Activated CD4-positive, alpha-beta T cell treated with anti-CD3 and anti-CD28 coated beads for 36 hours (primary cell): ENCODE results near the gene AAR2. TPM values are rescaled to one million over a fixed set of nuclear protein-coding genes. Genes with fewer than 3 reads are reported as not detected.

Experiments used
- ATAC-seq: fragments of 200-7000 bp; cut with Tn5 transposase; one replicate; pipeline ENCODE4 v1.10.0; 2021; ENCODE audit warnings: mild to moderate bottlenecking, moderate library complexity
- CTCF ChIA-PET: fragments of 350-600 bp; sonication (Branson Sonifier 250); formaldehyde crosslinking; loops from one replicate; lab custom pipeline; 2021; ENCODE audit warnings: antibody characterized with exemption; lab: Charles Lee
- POLR2A ChIA-PET: fragments of 350-600 bp; sonication (Branson Sonifier 250); formaldehyde crosslinking; loops from one replicate; lab custom pipeline; 2021; ENCODE audit warnings: antibody characterized with exemption, inconsistent platforms; lab: Charles Lee
- DNase-seq: peaks from one replicate; pipeline ENCODE4 v3.0.0-alpha.2; 2020
- H3K27ac Mint-ChIP-seq: one replicate; pipeline ENCODE4 v1.8.0; 2021; ENCODE audit warnings: mixed read lengths
- H3K27me3 Mint-ChIP-seq: one replicate; pipeline ENCODE4 v1.8.0; 2021; ENCODE audit warnings: mixed read lengths
- H3K36me3 Mint-ChIP-seq: one replicate; pipeline ENCODE4 v1.8.0; 2021; ENCODE audit warnings: low read depth, mixed read lengths
- H3K4me1 Mint-ChIP-seq: one replicate; pipeline ENCODE4 v1.8.0; 2021; ENCODE audit warnings: mixed read lengths
- H3K4me3 Mint-ChIP-seq: one replicate; pipeline ENCODE4 v1.8.0; 2021; ENCODE audit warnings: mild to moderate bottlenecking, moderate library complexity, mixed read lengths
- H3K9me3 Mint-ChIP-seq: one replicate; pipeline ENCODE4 v1.8.0; 2021; ENCODE audit warnings: low read depth, mixed read lengths
- intact Hi-C, 2 experiments: fragments of 100-400 bp; cut with DNase I in 1 of 2; cut with micrococcal nuclease in 1 of 2; formaldehyde crosslinking; loops; one replicate each; pipeline versions ENCODE4 v1.14.2 to v1.15.1; 2022 to 2024; cut with DNase I, micrococcal nuclease
- total RNA-seq, 2 experiments: library from RNA; stranded (reverse); gene quantifications; one replicate each; pipeline ENCODE4 v1.2.3, GENCODE V29; 2021

Gene AAR2, protein sequence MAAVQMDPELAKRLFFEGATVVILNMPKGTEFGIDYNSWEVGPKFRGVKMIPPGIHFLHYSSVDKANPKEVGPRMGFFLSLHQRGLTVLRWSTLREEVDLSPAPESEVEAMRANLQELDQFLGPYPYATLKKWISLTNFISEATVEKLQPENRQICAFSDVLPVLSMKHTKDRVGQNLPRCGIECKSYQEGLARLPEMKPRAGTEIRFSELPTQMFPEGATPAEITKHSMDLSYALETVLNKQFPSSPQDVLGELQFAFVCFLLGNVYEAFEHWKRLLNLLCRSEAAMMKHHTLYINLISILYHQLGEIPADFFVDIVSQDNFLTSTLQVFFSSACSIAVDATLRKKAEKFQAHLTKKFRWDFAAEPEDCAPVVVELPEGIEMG
- total RNA-seq: 10 to 100 TPM; 18.7 to 20.7 TPM

DNA sequence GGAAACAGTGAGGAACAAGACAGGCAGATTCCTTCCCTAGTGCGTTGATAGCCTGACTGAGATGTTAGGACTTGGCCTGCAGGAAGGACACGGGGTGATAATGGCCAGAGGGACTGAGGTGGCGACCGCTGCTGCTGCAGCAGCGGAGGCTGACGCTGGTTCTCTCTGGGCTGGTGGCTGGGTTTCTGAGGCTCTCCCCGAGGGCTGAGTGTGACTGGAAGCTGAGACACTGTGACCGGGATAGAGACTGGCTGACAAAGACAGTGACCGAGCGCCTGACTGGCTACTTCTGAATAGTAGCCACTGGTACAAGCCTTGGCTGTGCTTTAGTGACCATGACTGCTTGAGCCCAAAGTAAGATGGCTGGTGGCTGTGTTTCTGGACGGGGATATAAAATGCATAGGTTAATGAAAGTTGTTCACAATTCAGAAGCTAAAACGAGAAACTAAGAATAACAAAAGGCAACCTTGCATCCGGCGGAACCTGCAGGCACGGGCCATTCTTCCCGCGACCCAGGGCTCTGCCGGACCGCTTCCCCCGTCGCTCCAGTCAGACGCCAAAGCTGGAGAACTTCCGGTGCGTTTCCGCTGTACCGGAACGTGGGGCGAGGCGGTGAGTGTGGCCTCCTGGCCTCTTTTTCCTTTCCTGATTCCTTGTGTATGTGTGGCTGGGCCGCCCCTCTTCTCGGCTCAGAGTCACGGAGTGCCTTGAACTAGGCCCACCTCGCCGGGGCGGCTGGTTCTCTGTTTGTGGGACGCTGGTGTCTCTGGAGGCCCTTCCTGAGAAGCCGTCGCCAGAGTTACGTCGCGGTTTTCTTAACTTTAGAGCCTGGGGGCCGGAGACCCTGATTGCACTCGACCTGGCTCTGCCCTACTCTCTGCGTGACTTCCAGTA lies at the start of gene AAR2:
AAR2 (plus strand) TSS at position 587 of the 894 bp plus-strand sequence. CDS start 3,391 bp downstream, outside the sequence.
- Mint-ChIP-seq H3K4me1 (peaks cover 32% of the 10 kb centered on the region), H3K4me3 (peak within 1 kb of the TSS; percentile 78), H3K27ac (peak within 1 kb of the TSS; percentile 81), H3K36me3 (peaks cover 31% of the 10 kb centered on the region), H3K27me3 (no peaks in the 10 kb centered on the region), H3K9me3 (no peaks in the 10 kb centered on the region)
- ChIA-PET CTCF (interaction anchor here (1.0 to 2.3 kb wide), 3 partner anchors 10 to 203 kb away, joined by 3 to 8 read pairs (median 5); no protein-coding TSS in a partner anchor), POLR2A (interaction anchor here (0.6 to 1.1 kb wide), 2 partner anchors 123 to 236 kb away, joined by 3 to 4 read pairs; no protein-coding TSS in a partner anchor)
- intact Hi-C loops: loop anchor here in 1 of 2 experiments (1.0 to 5.0 kb wide), 6 partner anchors 186 to 824 kb away; partner anchors contain the start of genes DSN1, ERGIC3, SCAND1 and UQCC1
- peak; percentile 99 for ATAC-seq
- peak; percentile 91 for DNase-seq

DNA sequence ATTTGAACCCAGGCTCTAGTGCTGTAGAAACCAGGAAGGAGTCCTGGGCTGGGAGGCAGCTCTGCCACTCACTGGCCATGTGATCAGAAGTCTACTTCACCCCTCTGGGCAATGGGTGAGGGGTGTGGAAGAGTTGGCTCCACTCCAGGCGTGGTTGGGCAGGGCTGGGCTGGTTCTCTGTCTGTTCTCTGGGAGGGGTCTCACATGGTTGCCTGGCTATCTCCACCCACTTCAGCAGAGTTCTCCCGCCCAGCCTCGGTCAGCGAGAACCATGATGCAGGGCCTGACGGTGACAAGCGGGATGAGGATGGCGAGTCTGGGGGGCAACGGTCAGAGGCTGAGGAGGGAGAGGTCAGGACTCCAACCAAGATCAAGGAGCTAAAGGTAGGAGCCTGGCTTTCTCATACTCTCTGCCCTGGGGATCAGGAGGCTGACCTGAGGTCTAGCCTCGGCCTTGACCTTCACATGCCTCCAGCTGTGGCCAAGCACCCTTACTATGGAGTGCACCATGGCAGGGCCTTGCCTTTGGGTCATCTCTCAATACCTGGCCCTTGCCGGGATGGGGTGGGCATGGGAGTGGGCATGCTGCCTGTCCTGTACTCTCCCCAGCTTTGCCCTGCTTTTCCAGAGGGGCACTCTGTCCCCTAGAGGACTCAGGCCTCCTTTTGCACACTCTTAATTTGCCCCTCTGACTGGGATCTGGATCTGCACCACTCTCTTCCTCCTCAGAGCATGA lies 42.1 kb upstream of the AAR2 start:
- intact Hi-C loops: no loop called here
- ATAC-seq (no peak), DNase-seq (no peak)
- no peak overlapping the region for H3K27ac Mint-ChIP-seq
- H3K27me3 Mint-ChIP-seq: peaks cover 2% of the 10 kb centered on the region
- POLR2A ChIA-PET: no interaction called here
- no peak overlapping the region for H3K4me3 Mint-ChIP-seq
- no peaks in the 10 kb centered on the region for H3K36me3 Mint-ChIP-seq
- CTCF ChIA-PET: interaction anchor here (0.7 to 2.2 kb wide), 3 partner anchors 9 to 268 kb away, joined by 3 to 10 read pairs (median 5); no protein-coding TSS in a partner anchor
- H3K4me1 Mint-ChIP-seq: no peaks in the 10 kb centered on the region
- no peaks in the 10 kb centered on the region for H3K9me3 Mint-ChIP-seq

DNA sequence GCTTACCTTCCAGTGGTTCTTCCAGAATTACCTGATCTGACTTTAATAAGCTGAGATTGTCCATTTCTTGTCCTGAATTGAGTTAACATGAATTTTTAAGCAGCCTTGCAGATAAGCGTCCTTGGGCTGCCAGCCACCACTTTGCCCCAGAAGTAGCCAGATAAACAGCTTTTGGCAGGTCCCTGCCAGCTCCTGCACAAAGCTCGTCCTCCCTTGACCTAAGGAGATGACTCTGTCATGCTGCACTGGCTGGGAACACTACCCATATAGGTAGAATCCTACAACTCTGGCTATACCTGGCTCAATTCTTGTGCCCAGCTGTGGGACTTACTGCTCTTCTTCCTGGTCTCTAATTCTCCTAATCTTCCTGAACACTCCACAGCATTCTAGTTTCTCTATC lies 39.6 kb upstream of the AAR2 start:
- Mint-ChIP-seq H3K36me3 (no peaks in the 10 kb centered on the region), H3K4me3 (no peak overlapping the region), H3K9me3 (no peaks in the 10 kb centered on the region), H3K27ac (no peak overlapping the region), H3K27me3 (peaks cover 2% of the 10 kb centered on the region), H3K4me1 (no peaks in the 10 kb centered on the region)
- intact Hi-C loops: no loop called here
- ChIA-PET CTCF (interaction anchor here (0.8 to 1.7 kb wide), 3 partner anchors 41 to 204 kb away, joined by 3 read pairs; no protein-coding TSS in a partner anchor), POLR2A (no interaction called here)
- ATAC-seq (no peak), DNase-seq (no peak)

DNA sequence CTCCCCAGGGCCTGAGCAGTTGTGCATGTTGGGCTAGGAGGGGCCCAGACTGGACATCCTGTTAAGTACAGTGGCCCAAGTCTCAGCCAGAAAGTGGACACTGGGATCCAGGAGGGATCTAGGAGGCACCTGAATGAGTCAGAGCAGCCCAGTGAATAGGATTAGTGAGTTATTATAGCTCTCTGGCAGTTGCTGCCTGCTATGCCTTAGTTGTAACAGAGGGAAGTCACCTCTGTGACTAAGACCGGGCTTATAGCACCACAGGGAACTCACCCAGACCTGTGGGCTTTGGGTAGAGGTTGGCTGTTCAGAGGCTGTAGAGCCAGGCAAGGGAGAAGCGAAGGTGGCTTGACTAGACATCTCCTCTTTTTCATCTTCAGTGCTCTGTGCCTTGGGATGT lies 39.0 kb upstream of the AAR2 start:
- no peaks in the 10 kb centered on the region for H3K4me1 Mint-ChIP-seq
- POLR2A ChIA-PET: no interaction called here
- CTCF ChIA-PET: interaction anchor here (0.9 to 1.7 kb wide), 2 partner anchors 41 to 100 kb away, joined by 3 read pairs; no protein-coding TSS in a partner anchor
- DNase-seq (no peak), ATAC-seq (no peak)
- intact Hi-C loops: no loop called here
- H3K9me3 Mint-ChIP-seq: no peaks in the 10 kb centered on the region
- peaks cover 2% of the 10 kb centered on the region for H3K27me3 Mint-ChIP-seq
- H3K27ac Mint-ChIP-seq: no peak overlapping the region
- no peak overlapping the region for H3K4me3 Mint-ChIP-seq
- no peaks in the 10 kb centered on the region for H3K36me3 Mint-ChIP-seq

DNA sequence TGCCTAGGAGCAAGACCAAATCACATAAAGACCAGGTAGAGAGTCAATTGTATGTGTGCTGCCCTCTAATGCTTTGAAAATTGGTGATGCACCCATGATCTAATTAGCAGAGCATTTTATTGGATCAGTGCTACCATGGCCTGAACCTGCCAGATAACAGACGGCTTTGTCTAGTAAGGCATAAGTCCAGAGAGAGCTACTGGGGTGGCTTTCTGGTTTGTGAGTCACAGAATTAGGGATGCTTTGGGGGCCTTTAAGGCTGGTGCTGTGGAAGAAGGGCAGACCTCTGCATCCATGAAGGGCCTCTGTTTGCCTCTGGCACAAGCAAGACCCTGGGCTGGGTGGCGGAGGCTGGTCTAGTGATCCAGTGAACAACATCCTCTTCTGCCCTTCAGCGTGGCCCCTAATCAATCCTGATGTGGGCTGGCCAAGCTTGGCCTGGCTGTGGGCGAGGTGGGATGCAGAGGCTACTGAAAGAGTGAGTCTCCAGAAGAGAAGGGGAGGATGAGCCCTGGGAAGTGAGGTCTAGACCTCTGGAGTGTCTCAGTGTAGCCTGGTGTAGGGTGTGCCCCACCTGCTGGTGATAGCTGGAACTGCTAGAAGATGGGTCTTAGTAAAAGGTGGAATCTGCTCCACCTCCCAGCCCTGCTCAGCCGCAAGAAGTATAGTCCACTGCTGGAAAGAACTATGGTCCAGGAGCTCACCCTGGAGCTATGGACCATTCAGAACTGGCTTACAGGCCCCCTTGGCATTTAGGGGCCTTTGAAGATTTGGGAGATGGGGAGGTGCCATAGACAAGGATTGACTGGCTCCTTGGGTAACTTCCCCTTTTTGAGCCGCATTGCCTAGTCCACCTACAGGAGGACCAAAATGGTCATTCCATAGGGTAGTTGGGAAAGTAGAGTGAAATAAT lies 36.7 kb upstream of the AAR2 start:
- intact Hi-C loops: loop anchor here (1.0 to 10.0 kb wide), 4 partner anchors 43 to 685 kb away; no protein-coding TSS in a partner anchor
- H3K9me3 Mint-ChIP-seq: no peaks in the 10 kb centered on the region
- H3K27ac Mint-ChIP-seq: no peak overlapping the region
- no peak overlapping the region for H3K4me3 Mint-ChIP-seq
- ChIA-PET POLR2A (no interaction called here), CTCF (interaction anchor here (0.6 to 2.4 kb wide), 29 partner anchors 10 to 1677 kb away, joined by 3 to 12 read pairs (median 4); no protein-coding TSS in a partner anchor)
- ATAC-seq: peak; percentile 81
- H3K27me3 Mint-ChIP-seq: peaks cover 4% of the 10 kb centered on the region
- peak; percentile 87 for DNase-seq
- H3K4me1 Mint-ChIP-seq: peaks cover 4% of the 10 kb centered on the region
- no peaks in the 10 kb centered on the region for H3K36me3 Mint-ChIP-seq

DNA sequence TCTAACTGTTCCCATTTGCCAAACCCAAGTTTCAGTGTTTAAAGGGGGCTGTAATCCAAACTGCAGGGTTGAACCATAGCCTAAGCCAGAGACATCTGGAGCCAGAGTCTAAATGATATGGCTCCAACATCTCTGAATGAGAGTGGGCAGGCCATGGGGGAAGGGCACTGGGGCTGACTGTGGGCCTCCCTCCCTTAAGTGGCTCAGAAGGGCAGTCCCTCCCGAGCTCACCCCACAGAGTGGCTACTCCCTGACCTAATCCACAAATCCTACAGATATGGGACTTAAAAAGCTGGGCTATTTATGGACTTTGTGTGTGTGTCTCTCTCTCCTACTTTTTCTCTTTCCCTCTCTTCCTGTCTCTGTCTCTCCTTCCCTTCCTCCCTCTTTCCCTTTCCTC lies 35.8 kb upstream of the AAR2 start:
- no peak overlapping the region for H3K27ac Mint-ChIP-seq
- ATAC-seq (no peak), DNase-seq (no peak)
- ChIA-PET POLR2A (no interaction called here), CTCF (interaction anchor here (0.7 to 2.4 kb wide), 12 partner anchors 15 to 239 kb away, joined by 3 to 12 read pairs (median 4); no protein-coding TSS in a partner anchor)
- H3K4me1 Mint-ChIP-seq: peaks cover 4% of the 10 kb centered on the region
- intact Hi-C loops: loop anchor here (5.0 to 10.0 kb wide), 2 partner anchors 197 to 684 kb away; no protein-coding TSS in a partner anchor
- H3K36me3 Mint-ChIP-seq: no peaks in the 10 kb centered on the region
- H3K27me3 Mint-ChIP-seq: peaks cover 4% of the 10 kb centered on the region
- no peaks in the 10 kb centered on the region for H3K9me3 Mint-ChIP-seq
- H3K4me3 Mint-ChIP-seq: no peak overlapping the region

DNA sequence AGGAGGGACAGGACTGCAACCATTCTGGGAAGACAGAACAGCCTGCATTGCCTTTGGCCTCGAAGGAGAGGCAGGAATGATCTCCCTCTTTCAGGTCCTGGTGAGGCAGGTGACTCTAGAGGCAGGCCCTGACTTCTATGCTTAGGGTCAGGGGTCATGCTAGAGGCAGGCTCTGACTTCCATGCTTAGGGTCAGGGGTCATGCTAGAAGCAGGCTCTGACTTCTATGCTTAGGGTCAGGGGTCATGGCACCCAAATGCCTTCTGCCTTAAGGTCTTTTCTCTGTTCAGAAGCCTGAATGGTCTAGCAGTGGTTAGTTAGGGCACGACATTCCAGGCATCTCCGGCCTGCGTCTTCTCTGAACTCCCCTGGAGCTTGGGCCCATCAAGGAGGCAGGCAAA lies 35.1 kb upstream of the AAR2 start:
- ATAC-seq (no peak), DNase-seq (no peak)
- intact Hi-C loops: loop anchor here (5.0 to 10.0 kb wide), 2 partner anchors 196 to 684 kb away; no protein-coding TSS in a partner anchor
- ChIA-PET POLR2A (no interaction called here), CTCF (interaction anchor here (0.6 to 3.1 kb wide), 4 partner anchors 206 to 237 kb away, joined by 3 to 43 read pairs (median 8); no protein-coding TSS in a partner anchor)
- no peaks in the 10 kb centered on the region for H3K9me3 Mint-ChIP-seq
- no peak overlapping the region for H3K4me3 Mint-ChIP-seq
- H3K36me3 Mint-ChIP-seq: no peaks in the 10 kb centered on the region
- H3K4me1 Mint-ChIP-seq: peaks cover 4% of the 10 kb centered on the region
- H3K27me3 Mint-ChIP-seq: peaks cover 2% of the 10 kb centered on the region
- H3K27ac Mint-ChIP-seq: no peak overlapping the region

DNA sequence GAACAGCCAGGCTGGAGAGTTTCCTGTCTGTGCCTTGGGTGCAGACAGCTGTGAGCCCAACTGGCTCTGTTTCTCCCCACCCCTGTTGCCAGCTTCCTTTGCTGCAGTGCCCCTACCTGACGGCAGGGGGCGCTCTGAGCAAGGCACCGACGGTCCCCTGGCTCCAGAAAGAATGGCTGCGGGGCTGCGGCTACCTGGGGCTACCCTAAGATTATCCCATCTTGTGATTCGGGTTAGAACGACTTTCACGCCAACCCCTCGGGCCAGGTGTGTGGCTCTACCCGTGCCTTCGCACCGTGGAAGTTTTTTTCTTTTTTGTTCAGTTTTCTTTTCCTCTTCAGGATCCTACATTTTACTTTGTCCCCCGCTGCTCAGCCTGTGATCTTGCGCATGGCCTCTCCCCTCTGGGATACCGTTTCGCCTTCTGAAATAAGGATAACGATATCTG lies 33.4 kb upstream of the AAR2 start:
- ChIA-PET CTCF (interaction anchor here (0.5 to 3.1 kb wide), 29 partner anchors 10 to 605 kb away, joined by 3 to 43 read pairs (median 5); partner anchors contain the start of gene SCAND1), POLR2A (interaction anchor here (0.6 kb wide), 1 partner anchor 197 kb away, joined by 3 read pairs; no protein-coding TSS in a partner anchor)
- no peaks in the 10 kb centered on the region for H3K9me3 Mint-ChIP-seq
- H3K27me3 Mint-ChIP-seq: peaks cover 2% of the 10 kb centered on the region
- no peak overlapping the region for H3K27ac Mint-ChIP-seq
- peak; percentile 88 for DNase-seq
- intact Hi-C loops: loop anchor here (1.0 to 10.0 kb wide), 4 partner anchors 194 to 682 kb away; no protein-coding TSS in a partner anchor
- H3K36me3 Mint-ChIP-seq: no peaks in the 10 kb centered on the region
- peak; percentile 90 for ATAC-seq
- peaks cover 4% of the 10 kb centered on the region for H3K4me1 Mint-ChIP-seq
- peak overlapping the region; percentile 25 for H3K4me3 Mint-ChIP-seq

DNA sequence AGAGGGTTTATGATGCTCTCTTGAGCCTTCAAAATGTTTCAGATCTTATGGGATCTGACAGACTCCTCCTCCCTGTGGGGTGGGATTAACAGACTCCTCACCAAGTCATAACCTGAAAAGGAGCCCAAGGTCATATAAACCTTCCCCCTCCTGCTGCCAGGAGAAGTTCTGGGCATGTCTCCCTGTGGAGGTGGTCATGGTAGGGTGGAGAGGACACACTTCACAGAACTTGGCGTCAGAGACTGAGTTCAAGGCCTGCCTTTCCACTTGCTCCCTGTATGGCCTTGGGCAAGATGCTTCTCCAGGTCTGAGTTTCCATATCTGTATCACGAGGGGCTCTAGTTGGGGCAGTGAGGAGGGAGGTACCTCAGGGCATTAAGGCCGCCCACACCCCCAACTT lies 32.4 kb upstream of the AAR2 start:
- peaks cover 4% of the 10 kb centered on the region for H3K4me1 Mint-ChIP-seq
- ChIA-PET CTCF (interaction anchor here (0.6 to 3.1 kb wide), 9 partner anchors 9 to 690 kb away, joined by 3 to 43 read pairs (median 10); no protein-coding TSS in a partner anchor), POLR2A (no interaction called here)
- H3K36me3 Mint-ChIP-seq: no peaks in the 10 kb centered on the region
- intact Hi-C loops: loop anchor here (1.0 to 10.0 kb wide), 4 partner anchors 193 to 681 kb away; no protein-coding TSS in a partner anchor
- no peak overlapping the region for H3K27ac Mint-ChIP-seq
- no peak overlapping the region for H3K4me3 Mint-ChIP-seq
- DNase-seq (no peak), ATAC-seq (no peak)
- peaks cover 4% of the 10 kb centered on the region for H3K27me3 Mint-ChIP-seq
- no peaks in the 10 kb centered on the region for H3K9me3 Mint-ChIP-seq
